Islet precursor cell (in vitro differentiated cells): ENCODE measurements around the gene ZNF839.
"Not testable (repeated sequence)": the region's sequence is repeated elsewhere in the genome, so short reads cannot be mapped to it uniquely, and the experiment has no call there.

Experiments
- DNase-seq: peaks from one replicate; pipeline ENCODE4 v3.0.0-alpha.2; 2018

Gene ZNF839

DNA sequence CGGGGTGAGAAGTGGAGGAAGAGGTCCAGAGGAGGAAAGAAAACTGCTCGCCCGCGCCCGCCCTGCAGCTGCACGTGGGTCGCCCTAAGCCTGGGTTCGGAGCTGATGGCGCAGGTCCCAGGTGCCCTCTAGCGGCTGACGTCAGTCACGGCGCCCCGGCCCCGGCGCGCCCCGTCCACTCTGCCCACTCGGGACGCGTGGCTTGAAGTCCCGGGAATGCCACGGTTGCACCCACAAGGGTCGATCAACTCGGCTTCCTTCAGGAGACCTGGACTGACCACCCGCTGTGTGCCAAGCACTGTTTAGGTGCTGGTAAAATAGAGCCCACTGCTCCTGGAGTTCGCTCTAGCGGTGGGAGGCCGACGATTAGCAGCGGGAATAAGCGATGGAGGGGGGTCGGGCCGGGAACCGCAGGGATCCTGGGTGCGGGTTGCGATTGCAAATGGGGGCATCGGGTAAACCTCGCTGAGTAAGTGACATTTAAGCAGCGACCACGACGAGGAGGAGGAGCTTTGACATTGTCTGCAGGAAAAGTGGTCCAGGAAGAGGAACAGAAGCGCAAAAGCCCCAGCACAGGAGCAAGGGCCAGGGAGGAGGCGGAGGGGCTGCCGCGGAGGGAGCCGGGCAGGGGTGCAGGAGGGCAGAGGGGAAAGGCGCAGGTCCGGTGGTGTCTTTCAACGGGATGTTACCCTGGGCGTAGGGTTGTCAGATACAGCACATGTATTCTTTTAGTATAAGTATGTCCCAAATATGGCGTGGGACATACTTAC is 5.1 kb upstream of the ZNF839 start:
- DNase-seq = peak; percentile 84

DNA sequence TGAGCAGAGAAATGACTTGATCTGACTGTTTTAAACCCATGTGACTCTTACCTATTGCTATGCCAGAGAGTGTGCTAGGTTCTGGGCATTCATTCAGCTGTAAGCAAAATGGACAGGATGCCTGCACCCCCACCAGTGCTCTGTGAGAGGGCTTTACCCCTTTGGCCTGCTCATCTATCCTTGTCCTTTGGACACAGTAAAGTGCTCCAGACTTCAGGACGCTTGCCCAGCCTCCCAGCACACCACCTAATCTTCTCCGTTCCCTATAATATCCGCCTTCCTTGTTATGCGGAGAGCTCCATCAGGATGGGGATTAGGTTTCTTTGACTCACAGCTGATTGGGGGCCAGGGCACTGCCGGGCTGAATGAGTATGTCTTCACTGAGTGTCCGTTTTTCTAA is 4.4 kb upstream of the ZNF839 start:
- no peak for DNase-seq

DNA sequence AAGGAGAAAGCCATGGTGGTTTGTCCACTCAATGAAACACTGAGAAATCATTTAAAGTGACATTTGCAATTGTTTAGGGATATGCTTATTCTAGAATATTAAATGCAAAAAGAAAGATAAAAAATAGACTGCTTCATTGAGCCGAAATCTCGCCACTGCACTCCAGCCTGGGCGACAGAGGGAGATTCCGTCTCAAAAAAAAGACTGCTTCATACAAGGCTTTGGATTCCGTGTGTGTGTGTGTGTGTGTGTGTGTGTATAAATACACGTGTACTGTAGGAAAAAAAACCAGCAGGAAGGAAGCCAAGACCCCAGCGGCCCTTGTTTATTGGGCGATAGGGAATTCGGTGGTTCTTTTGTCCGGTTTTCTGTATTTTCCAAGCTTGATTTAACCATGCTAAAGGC is 3.2 kb upstream of the ZNF839 start:
- DNase-seq = no peak

DNA sequence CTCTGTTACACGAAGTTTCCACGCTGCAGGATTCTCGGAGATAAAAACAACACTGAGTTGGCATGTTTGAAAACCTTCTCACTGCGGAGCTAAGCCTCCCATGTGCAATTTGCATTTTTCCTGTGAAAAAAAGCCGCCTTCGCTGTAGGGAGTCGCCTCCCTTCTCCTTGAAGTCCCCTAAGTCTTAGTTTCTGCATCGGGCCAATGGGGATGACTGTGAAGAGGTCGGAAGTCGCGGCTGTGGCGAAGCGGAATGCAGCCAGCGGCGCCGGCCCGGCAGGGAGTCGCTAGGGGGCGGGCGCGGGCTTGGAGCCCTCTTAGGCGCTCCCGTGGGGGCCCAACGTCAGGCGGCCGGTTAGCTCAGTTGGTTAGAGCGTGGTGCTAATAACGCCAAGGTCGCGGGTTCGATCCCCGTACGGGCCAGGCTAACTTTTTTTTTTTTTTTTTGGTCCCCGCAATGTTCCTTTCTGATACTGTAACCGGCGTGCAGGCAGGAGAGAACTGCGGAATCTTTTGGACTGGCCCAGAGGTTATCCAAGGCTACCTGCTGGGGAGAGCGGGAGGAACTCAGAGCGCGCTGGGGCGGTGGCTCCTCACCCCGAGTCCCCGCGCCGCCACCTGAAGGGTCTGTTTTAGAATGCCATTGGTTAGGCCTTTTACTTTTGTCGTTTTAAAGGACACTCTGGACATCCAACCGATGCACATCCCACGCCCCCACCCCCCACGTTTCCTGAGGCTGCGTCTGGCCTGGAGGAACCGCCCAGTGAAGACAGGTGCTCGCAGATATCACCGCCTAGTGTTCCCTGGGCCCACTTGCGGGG is 2.6 kb upstream of the ZNF839 start:
- peak; percentile 97 for DNase-seq

DNA sequence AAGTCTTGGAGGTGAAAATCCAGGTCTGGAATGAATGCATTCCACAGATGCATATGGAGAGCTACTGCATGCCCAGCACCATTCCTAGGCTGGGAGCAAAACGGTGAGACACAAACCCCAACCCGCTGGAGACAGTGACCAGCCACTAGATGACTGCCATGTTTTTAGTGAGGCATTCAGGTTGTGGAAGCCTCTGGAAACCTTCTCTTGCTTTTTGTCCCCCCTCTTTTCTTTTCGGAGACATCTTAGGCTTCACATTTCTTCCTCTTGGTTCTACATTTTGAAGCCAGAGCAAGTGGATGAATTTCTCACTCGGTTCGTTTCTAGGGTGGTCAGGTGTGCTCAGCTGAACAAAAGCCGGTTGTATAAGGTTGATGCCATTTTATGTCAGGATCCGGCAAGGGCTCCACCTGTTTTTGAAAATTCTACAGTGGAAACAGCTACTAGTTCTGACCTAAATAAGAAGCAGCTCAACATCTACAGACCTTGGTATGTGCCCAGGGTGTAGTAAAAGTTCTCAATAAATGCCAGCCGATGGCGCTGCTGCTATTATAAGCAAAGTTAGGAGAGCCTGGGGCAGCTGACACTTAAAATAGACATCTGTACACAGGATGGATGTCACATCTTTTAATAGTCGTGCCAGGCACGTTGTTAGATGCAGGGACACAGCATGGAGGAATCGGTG is 1.8 kb upstream of the ZNF839 start:
- DNase-seq = no peak

DNA sequence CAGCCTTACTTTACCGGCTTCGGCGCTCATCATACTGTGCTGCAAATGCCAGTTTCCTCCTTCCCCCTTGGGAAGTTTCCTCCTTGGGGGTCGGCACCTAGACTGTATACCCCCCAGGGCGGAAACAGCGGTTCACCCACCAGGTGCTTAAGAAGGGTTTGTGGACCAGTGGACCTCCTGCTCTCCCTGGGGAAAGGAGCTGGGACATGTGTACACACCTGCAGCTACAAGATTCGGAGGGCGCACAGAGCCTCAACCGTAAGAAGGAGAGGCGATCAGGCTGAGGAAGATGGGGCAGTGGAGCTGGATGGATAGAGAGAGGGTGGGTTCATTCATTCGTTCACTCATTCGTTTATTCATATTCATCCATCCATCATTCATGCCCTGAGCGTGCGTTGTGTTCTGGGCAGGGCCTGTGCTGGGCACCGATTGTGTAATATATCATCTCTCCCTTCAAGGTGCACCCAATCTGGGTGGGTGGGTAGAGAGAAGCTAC is 717 bp upstream of the ZNF839 start:
- no peak for DNase-seq

DNA sequence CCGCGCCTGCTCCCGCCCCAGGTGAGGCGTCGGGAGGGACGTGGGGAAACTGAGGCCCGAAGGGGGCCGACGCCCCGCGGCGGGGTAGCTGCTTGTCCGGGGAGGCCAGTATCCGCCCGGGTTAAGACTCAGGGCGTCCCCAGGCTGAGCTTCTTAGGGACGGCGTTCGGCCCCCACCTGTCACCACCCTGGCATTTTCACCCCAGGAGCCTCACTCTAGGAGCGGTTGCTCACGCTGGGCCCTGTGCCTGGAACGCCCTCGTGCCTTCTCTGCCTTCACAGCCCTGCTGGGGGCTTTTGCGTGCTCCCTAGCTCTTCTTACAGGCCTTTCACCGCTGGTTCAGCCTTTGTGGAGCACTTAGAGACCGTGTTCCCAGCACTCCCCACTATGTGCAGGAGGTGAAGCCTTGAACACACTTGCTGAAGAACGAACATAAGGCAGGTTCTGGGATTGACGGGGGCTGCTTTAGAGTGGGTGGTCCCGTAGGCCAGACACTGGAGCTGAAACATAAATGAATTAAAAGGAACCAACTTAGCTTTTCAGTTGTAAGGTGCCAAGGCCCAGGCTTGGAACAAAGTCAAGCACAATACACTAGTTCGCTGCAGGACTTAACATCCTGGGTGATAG is 601 bp downstream of the ZNF839 start:
- peak; percentile 62 for DNase-seq

DNA sequence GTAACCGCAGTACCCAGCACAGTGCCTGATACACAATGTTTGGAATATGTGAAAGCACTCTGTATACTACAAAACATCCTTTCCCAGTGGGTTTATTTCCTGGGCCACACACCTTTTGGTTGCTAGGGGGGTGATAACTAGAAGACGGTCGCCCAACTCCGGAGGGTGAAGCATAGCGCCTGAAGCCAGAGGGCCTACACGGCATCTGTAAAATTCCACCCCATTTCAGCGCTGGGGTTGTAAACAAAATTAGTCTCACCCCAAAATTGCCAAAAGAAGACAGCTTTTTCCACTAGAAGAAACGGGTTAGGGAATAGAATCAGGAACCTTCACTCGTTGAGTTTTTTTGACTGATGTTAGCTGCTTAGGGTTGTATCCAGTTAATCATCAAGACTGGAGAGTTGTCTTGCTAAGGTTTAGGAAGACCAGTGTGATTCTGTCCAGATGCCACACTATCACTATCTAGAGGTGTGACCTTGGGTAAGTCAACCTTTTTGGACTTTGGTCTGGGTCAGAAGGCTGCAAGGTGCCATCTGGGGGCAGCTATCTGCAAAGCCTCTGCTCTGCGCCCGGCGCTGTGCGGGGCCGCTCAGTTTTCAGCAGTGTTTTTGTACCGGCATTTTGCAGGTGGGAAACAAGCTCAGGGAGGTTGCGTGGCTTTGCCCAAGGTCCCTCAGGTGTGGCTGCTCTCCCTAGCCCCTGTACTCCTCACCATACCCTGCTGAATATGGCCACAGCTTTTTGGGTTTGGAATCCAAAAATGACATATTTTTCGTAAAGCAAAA is 1.3 kb downstream of the ZNF839 start:
- DNase-seq = no peak

DNA sequence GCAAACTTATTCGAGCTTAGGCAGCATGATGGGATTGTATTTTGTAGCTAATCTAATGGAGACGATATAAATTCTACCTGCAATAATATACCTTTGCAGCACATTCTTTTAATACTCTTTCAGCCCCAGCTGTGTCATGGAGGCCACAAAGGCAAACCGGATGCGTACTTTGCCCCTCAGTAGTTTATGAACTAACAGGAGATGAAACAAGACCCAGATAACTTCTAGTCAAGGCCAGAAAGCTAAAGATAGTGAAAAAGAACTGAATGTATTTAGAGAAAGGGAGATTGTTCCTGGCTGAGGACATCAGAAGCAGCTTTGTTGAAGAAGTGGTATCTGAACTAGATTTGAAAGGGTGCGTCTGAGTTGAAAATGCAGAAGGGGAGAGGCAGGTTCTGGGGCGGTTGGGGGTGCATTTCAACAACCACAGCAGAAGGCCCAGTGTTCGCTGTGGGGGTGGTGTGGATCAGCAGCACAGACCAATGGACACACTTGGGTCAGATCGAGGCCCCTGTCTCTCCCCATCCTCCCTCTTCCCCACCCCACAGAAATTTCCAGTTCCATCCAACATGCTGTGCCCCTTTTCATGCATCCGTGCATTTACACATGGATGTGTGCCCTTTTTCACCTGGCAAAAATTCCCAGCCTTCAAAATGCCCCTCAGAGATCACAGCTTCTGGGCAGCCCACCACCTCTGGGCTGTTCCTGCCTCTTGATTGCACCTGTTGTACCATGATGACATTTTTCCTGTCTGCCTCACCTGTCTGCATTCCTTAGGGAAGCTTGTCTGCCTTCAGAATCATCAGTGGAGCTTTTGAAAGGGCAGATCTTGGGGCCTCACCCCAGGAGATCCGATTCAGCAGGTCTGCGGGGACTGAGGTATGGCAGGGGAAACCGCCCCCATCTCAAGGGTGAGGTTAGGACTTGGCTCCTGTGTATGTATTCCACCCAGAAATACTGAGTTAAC is 2.2 kb downstream of the ZNF839 start:
- DNase-seq = no peak

DNA sequence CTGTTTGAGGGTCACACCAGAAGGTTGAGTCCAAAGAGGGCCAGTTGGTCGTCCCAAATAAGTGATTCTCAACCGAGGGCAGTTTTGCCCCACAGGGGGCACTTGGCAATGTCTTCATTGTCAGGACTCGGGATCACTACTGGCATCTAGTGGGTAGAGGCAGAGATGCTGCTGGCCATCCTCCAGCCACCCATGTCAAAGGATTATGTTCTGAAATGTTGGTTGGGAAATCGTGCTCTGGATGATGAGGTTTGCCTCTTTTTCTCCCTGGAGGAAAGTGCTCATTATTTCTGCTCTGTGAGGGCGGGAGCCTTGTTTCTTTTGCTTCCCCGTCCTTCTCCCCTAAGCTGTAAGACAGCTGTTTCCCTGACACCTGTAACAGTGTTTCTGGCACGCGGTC is 3.6 kb downstream of the ZNF839 start:
- peak; percentile 71 for DNase-seq

DNA sequence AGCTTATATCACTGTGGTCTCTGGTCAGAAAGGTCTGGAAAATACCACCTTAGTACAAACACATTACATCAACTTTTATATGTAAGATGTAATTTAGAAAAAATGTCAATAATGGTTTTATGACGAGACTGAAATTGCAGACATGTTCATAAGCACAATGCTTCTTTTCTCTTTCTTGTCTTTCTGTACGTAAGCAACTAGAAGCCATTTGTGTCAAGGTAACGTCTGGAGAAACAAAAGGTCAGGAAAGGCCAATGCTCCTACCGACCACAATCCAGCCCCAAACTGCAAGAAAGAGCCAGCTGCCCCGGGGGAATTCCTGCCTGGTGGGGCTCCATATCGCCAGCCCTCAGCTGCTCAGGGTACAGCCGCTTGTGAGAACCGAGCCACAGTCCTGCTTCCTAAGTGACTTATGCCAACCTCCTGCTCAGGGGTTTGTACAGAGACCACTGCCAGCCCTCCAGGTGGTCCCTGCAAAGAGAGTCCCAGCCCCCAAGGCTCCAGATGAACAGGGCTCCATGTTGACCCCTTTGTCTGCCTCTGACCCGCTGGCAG is 6.3 kb downstream of the ZNF839 start:
- peak; percentile 87 for DNase-seq

DNA sequence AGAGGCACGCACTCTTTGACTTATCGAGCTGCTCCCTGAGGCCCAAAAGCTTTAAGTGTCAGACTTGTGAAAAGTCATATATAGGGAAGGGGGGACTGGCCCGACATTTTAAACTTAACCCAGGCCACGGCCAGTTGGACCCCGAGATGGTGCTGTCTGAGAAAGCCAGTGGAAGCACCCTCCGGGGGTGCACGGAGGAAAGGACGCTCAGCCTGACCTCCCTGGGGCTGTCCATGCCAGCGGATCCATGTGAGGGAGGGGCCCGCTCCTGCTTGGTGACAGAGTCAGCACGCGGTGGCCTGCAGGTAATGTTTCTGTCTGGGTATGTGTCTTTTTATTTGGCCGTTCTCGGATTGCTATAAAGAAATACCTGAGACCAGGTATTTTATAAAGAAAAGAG is 7.0 kb downstream of the ZNF839 start:
- no peak for DNase-seq

DNA sequence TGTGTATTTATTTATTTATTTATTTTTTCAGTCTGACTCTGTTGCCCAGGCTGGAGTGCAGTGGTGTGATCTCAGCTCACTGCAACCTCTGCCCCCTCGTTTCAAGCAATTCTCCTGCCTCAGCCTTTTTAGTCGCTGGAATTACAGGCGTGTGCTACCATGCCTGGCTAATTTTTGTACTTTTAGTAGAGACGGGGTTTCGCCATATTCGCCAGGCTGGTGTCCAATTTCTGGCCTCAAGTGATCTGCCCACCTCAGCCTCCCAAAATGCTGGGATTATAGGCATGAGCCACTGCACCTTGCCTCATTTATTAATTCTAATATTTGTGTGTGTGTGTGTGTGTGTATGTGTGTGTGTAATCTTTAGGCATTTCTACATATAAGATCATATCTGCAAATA is 9.8 kb downstream of the ZNF839 start:
- DNase-seq = not testable (repeated sequence)

DNA sequence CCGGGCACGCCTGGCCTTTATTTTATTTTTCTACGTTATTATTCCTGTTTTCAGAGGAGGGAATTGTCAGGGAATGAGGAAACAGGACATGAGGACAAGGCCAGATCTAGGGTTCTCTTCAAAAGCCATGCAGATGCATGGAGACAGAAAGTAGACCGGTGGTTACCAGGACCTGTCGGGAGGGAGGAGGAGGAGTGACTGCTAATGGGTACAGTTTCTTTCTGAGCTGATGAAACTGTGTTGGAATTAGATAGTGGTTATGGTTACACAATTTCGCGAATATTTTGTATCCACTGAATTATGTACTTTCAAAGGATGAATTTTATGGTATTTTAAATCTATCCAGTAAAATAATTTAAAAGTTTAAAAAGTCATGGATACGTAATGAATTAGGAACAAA is 11.3 kb downstream of the ZNF839 start:
- no peak for DNase-seq

DNA sequence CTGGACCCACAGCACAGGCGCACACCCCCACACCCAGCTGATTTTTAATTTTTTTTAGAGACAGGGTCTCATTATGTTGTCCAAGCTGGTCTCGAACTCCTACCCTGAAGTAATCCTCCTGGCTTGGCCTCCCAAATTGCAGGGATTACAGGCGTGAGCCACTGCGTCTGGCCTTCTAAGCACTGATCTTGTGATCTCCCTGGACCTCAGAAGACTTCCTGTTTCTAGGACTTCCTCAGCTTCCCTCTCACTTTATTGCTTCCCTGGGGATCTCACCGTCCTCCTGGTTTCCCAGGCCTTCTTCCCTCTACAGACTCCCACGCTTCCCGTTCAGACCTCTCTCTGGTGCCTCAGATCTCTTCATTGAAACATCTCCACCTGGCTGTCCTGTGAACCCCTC is 13.8 kb downstream of the ZNF839 start:
- no peak for DNase-seq

DNA sequence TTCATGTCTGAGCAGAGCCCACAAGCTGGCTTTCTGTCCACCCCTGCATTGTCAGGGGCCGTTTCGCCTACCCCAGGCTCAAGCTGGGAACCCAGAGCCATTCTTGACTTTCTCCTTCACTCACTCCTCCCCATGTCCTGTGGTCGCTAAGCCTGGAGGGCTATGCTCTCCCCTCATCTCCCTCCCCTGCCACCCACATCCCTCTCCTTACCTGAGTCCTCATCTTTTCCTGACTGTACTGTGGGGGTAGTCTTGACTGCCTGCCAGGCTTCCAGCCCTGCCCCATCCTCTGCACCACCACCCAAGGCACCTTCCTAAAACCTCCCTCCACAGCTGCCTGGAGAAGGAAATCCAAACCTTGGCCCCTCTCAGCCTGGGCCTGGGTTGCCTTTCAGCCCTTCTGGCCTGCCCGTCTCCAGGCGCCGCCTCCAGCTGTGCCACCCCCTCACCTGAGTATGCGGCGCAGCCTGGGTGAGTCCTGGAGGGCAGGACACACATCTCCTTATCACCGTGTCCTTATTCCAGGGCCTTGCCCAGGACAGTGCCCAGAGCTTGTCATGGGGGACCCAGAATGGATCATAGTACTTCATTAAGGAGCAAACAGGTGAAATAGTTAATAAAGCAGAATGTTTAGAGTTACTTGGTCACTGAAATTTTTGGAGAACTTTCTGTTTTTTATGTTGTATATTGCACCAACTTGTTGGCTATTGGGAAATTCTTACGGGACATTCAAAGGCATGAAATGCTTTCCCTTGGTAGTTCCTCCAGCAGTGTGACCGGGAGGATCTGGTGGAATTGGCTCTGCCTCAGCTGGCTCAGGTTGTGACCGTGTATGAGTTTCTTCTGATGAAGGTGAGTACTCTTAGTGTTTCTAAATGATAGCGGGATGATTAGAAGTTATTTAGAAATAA is 14.5 kb downstream of the ZNF839 start:
- no peak for DNase-seq

DNA sequence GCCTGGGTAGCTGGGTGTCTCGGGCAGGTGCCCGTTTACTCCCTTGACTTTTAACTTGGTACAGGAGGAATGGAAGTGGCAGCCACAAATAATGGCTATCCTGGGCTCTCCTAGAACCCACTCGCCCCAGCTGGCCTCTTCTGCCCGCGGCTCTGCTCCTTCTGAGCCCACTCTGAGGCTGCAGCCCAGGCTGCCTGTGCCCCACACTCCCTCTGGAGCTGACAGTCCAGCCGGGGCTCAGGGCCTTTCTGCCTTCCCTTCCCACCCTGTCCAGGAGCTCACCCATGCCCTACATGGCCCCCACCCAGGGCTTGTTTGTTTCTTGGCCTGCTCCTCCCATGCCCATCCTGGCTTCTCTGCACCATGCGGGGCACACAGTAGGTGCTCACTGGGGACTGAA is 15.6 kb downstream of the ZNF839 start:
- DNase-seq = no peak

DNA sequence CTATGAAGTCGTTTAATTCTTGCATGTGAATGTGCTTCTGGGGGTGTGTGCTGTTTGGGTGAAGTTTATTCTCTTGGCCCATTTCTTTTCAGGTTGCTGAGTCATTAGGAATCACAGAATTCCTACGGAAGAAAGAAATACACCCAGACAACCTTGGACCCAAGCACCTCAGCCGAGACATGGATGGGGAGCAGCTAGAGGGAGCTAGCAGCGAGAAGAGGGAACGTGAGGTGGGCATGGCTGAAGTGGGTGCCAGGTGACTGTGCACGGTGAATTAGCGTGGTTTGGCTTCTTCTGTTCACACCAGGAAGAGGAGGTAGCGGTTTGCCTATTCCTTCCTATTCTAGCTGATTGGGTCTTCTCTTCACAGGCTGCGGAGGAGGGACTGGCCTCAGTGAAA is 19.2 kb downstream of the ZNF839 start:
- no peak for DNase-seq

DNA sequence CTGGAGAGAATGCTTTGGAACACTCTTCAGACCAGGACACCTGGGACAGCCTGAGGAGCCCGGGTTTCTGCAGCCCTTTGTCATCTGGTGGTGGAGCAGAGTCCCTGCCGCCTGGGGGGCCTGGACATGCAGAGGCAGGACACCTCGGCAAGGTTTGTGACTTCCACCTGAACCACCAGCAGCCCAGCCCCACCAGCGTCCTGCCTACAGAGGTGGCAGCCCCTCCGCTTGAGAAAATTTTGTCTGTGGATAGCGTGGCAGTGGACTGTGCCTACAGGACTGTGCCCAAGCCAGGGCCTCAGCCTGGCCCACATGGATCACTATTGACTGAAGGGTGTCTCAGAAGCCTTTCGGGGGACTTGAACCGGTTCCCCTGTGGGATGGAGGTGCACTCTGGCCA is 22.0 kb downstream of the ZNF839 start:
- DNase-seq = no peak

DNA sequence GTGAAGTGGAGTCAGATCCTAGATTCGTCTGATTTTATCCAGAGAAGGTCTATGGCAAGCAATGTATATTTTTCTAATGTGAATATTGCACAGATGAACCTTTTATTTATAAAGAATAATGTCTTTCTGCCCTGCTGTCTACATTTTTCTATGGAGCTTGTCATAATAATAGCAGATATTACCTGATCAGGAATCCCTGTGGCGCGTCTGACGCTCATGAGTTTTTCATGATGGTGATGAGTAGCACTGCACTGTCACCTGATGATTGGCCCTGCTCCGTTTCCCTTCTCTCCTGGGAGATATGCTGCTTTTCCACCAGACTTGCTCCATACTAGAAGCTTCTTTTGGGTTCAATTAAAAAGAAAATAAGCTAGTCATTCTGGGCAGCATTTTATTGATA is 22.7 kb downstream of the ZNF839 start:
- DNase-seq = no peak
